Fibroblast of pulmonary artery (primary cell): ENCODE data around the gene BBS9.
"Not testable (repeated sequence)": the region's sequence is repeated elsewhere in the genome, so short reads cannot be mapped to it uniquely, and the experiment has no call there.

ENCODE experiments used
- DNase-seq: peaks from one replicate; pipeline ENCODE4 v3.0.0-alpha.2; 2010; ENCODE audit warnings: low read depth
- H3K4me3 ChIP-seq: replicated peaks from 2 replicates; pipeline ENCODE4 v1.5.1; 2011; ENCODE audit warnings: low read depth, mild to moderate bottlenecking, control low read depth, low read length, moderate library complexity
- TF ChIP-seq, protein P1 (sequence below): IDR thresholded peaks from 2 replicates; pipeline ENCODE4 v1.5.1; 2011; ENCODE audit warnings: mild to moderate bottlenecking, control low read depth, low read length, inconsistent platforms; ENCODE audit errors: missing control alignments

BBS9 gene

GRCh38 chr7:33212144-33212543, 82.8 kb downstream of the BBS9 start:
- TF ChIP-seq, protein P1, sequence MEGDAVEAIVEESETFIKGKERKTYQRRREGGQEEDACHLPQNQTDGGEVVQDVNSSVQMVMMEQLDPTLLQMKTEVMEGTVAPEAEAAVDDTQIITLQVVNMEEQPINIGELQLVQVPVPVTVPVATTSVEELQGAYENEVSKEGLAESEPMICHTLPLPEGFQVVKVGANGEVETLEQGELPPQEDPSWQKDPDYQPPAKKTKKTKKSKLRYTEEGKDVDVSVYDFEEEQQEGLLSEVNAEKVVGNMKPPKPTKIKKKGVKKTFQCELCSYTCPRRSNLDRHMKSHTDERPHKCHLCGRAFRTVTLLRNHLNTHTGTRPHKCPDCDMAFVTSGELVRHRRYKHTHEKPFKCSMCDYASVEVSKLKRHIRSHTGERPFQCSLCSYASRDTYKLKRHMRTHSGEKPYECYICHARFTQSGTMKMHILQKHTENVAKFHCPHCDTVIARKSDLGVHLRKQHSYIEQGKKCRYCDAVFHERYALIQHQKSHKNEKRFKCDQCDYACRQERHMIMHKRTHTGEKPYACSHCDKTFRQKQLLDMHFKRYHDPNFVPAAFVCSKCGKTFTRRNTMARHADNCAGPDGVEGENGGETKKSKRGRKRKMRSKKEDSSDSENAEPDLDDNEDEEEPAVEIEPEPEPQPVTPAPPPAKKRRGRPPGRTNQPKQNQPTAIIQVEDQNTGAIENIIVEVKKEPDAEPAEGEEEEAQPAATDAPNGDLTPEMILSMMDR, result no peak
- DNase-seq, result no peak
- no peak overlapping the region for H3K4me3 ChIP-seq

- TF ChIP-seq, protein P1, result no peak
- DNase-seq, result no peak
- H3K4me3 ChIP-seq, result no peak overlapping the region
Observed at GRCh38 chr7:33215992-33216391, 86.6 kb downstream of the BBS9 start.

DNA sequence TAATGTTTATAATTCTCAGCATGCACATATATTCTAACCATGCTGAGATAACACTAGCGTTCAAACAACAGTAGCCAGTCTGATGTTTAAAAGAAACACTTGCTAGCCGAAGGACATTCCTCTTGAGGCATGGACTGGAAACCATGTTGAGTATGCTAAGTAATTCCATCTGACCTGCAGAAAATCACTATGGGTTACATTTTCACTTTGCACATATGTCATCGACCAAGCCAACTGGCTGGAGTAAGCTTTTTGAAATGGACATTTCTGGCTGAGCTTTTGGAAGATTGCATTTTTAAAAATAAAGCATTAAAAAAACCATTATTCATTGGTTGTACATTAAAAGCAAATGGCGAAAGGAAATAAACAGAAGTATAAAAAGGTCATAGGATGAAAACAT, 88.2 kb downstream of the BBS9 start:
- DNase-seq, result no peak
- H3K4me3 ChIP-seq, result no peak overlapping the region
- TF ChIP-seq, protein P1, result no peak

DNA sequence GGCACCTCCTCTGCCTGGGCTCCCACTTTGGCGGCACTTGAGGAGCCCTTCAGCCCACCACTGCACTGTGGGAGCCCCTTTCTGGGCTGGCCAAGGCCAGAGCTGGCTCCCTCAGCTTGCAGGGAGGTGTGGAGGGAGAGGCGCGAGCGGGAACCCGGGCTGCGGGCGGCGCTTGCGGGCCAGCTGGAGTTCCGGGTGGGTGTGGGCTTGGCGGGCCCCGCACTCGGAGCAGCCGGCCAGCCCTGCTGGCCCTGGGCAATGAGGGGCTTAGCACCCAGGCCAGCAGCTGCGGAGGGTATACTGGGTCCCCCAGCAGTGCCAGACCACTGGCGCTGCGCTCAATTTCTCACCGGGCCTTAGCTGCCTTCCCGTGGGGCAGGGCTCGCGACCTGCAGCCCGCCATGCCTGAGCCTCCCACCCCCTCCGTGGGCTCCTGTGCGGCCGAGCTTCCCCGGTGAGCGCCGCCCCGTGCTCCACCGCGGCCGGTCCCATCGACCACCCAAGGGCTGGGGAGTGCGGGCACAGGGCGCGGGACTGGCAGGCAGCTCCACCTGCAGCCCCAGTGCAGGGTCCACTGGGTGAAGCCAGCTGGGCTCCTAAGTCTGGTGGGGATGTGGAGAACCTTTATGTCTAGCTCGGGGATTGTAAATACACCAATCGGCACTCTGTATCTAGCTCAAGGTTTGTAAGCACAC, 89.6 kb downstream of the BBS9 start:
- H3K4me3 ChIP-seq, DNase-seq: not testable (repeated sequence)

DNA sequence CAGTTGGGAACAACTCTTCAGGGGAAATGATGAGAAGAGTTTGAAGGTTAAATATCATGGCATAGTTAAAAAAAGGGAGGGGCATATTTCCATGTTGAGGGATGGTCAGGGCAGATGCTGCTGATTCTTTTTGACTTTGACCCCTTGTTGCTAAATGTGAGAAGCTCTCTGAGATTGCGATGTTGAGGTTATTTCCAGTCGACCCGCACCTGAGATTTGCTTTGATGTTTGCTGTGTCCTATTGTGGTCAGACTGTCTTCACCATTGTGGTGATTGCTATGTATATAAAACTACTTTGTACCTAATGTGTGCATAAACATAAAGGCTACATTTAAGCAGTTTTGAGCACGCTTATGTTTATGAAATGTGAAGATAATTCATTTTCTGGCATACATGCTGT, 90.9 kb downstream of the BBS9 start:
- DNase-seq, result no peak
- TF ChIP-seq, protein P1, result no peak
- H3K4me3 ChIP-seq, result no peak overlapping the region

DNA sequence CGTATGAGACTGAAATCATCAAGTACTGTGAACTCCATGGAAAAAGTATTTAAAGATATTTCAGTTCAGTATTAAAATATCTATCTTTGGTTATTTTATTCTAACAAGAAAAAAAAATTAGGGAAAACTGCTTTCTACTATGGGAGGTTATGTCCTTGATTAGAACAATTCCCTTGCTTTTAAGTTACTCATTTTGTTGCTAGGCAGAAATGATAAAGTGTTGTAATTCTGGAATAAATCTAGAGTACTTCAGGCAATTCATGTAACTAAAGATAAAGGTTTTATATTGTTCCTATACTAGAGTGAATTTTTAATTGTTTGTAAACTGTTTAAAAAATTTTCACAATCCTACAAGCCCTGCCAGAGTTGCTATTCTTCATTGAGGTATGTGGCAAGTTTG, 92.0 kb downstream of the BBS9 start:
- TF ChIP-seq, protein P1, result no peak
- DNase-seq, result peak; percentile 16
- H3K4me3 ChIP-seq, result no peak overlapping the region

GRCh38 chr7:33232632-33233145, 103.3 kb downstream of the BBS9 start:
- DNase-seq, result no peak
- no peak overlapping the region for H3K4me3 ChIP-seq
- TF ChIP-seq, protein P1, result no peak
